SK-N-SH (cell line): ENCODE measurements around the gene ARFGAP1. TPM values are rescaled to one million over a fixed set of nuclear protein-coding genes. Genes with fewer than 3 reads are reported as not detected.

Experiments
- CTCF ChIA-PET: fragments of 300-600, 350-600 bp; formaldehyde crosslinking; extraction: SDS; loops from one replicate; lab custom pipeline; 2021; lab: Yijun Ruan, JAX
- POLR2A ChIA-PET: fragments of 350-600 bp; sonication (Branson Sonifier 250); formaldehyde crosslinking; extraction: SDS; loops from one replicate; lab custom pipeline; 2020; ENCODE audit warnings: antibody characterized with exemption, inconsistent platforms; lab: Yijun Ruan, JAX
- DNase-seq: peaks from one replicate; pipeline ENCODE4 v3.0.0; 2012
- H2AFZ ChIP-seq: fragments of 200-600 bp; sonication (generic); 2 replicates; pipeline ENCODE4 v1.8.1; 2016; ENCODE audit warnings: antibody characterized with exemption, mild to moderate bottlenecking, low read depth
- H3F3A ChIP-seq: fragments of 200-600 bp; sonication (generic); replicated peaks from 2 replicates; pipeline ENCODE3; 2016; ENCODE audit warnings: antibody characterized with exemption, mild to moderate bottlenecking; ENCODE audit not compliant: insufficient read depth
- H3K27ac ChIP-seq, 2 experiments: fragments of 200-500 bp in 1 of 2; fragments of 200-600 bp in 1 of 2; sonication (Bioruptor generic) in 1 of 2; sonication (generic), shearing (Covaris generic) in 1 of 2; 2 replicates each; pipeline versions ENCODE4 v1.5.1 to v1.6.1; 2014 to 2016; ENCODE audit warnings: low read depth in 2 of 2, inconsistent platforms in 1 of 2, low read length in 1 of 2, mild to moderate bottlenecking in 1 of 2, mixed read lengths in 1 of 2
- H3K27me3 ChIP-seq: fragments of 200-600 bp; sonication (generic), shearing (Covaris generic); 2 replicates; pipeline ENCODE4 v1.6.1; 2016; ENCODE audit warnings: mixed run types; ENCODE audit not compliant: insufficient read depth
- H3K36me3 ChIP-seq, 2 experiments: fragments of 200-500 bp in 1 of 2; fragments of 200-600 bp in 1 of 2; sonication (Bioruptor generic) in 1 of 2; sonication (generic) in 1 of 2; replicated peaks in 1 of 2; 2 replicates each; pipeline versions ENCODE3 to v1.5.1; 2014 to 2016; ENCODE audit warnings: low read length in 1 of 2, mild to moderate bottlenecking in 1 of 2; ENCODE audit not compliant: insufficient read depth in 2 of 2, control insufficient read depth in 1 of 2
- H3K4me1 ChIP-seq, 2 experiments: fragments of 200-500 bp in 1 of 2; fragments of 200-600 bp in 1 of 2; sonication (Bioruptor generic) in 1 of 2; sonication (generic), shearing (Covaris generic) in 1 of 2; 2 replicates each; pipeline versions ENCODE4 v1.5.1 to v1.6.1; 2014 to 2016; ENCODE audit warnings: low read depth in 1 of 2, low read length in 1 of 2, mixed run types in 1 of 2; ENCODE audit not compliant: insufficient read depth in 2 of 2, control insufficient read depth in 1 of 2
- H3K4me2 ChIP-seq: fragments of 200-600 bp; sonication (generic), shearing (Covaris generic); 2 replicates; pipeline ENCODE4 v1.6.1; 2017; ENCODE audit warnings: mixed run types
- H3K4me3 ChIP-seq, 2 experiments: fragments of 200-500 bp in 1 of 2; fragments of 200-600 bp in 1 of 2; sonication (Bioruptor generic) in 1 of 2; sonication (generic), shearing (Covaris generic) in 1 of 2; 2 replicates each; pipeline versions ENCODE4 v1.5.1 to v1.8.1; 2014 to 2016; ENCODE audit warnings: low read depth in 2 of 2, inconsistent platforms in 1 of 2, low read length in 1 of 2, mild to moderate bottlenecking in 1 of 2, mixed read lengths in 1 of 2, moderate library complexity in 1 of 2
- H3K79me2 ChIP-seq: fragments of 200-600 bp; sonication (generic); 2 replicates; pipeline ENCODE4 v1.8.1; 2017; ENCODE audit warnings: mild to moderate bottlenecking; ENCODE audit not compliant: insufficient read depth
- H3K9ac ChIP-seq: fragments of 200-600 bp; sonication (generic); 2 replicates; pipeline ENCODE4 v1.6.1; 2017; ENCODE audit warnings: mixed run types
- H3K9me2 ChIP-seq: fragments of 200-600 bp; sonication (generic); 2 replicates; pipeline ENCODE4 v1.6.1; 2017; ENCODE audit warnings: mixed run types
- H3K9me3 ChIP-seq: fragments of 200-600 bp; sonication (generic); 2 replicates; pipeline ENCODE4 v1.6.1; 2017; ENCODE audit warnings: mixed run types, mild to moderate bottlenecking, moderate library complexity
- H4K20me1 ChIP-seq: fragments of 200-600 bp; sonication (generic); 2 replicates; pipeline ENCODE4 v1.6.1; 2017; ENCODE audit warnings: mild to moderate bottlenecking, mixed run types; ENCODE audit not compliant: insufficient read depth
- EP300 ChIP-seq, 2 experiments: IDR thresholded peaks; 2 replicates each; pipeline versions ENCODE4 v1.4.0 to v1.6.1; 2012; ENCODE audit warnings: borderline replicate concordance in 1 of 2, low read depth in 1 of 2, low read length in 1 of 2
- FOSL2 ChIP-seq: IDR thresholded peaks from 2 replicates; pipeline ENCODE4 v1.4.0; 2012; ENCODE audit warnings: low read depth, mild to moderate bottlenecking, moderate library complexity, borderline replicate concordance
- FOXM1 ChIP-seq: IDR thresholded peaks from 2 replicates; pipeline ENCODE4 v1.4.0; 2012; ENCODE audit warnings: low read depth, mild to moderate bottlenecking
- GATA2 ChIP-seq: sonication (generic); formaldehyde crosslinking; IDR thresholded peaks from 2 replicates; pipeline ENCODE4 v1.5.0; 2020; ENCODE audit warnings: mild to moderate bottlenecking, missing genetic modification reagents
- MXI1 ChIP-seq: IDR thresholded peaks from 2 replicates; pipeline ENCODE4 v1.6.1; 2012; ENCODE audit warnings: mild to moderate bottlenecking, low read depth, low read length, improper control_type of control experiment
- POLR2AphosphoS5 ChIP-seq: IDR thresholded peaks from 2 replicates; pipeline ENCODE4 v1.6.1; 2012; ENCODE audit warnings: low read depth, low read length
- SIN3A ChIP-seq: IDR thresholded peaks from 2 replicates; pipeline ENCODE4 v1.6.1; 2012; ENCODE audit warnings: low read depth, mild to moderate bottlenecking, low read length, moderate library complexity, borderline replicate concordance
- TAF1 ChIP-seq: IDR thresholded peaks from 2 replicates; pipeline ENCODE4 v1.6.1; 2012; ENCODE audit warnings: low read depth, mild to moderate bottlenecking, low read length, moderate library complexity, borderline replicate concordance
- WGBS: methylation state at CpG from one replicate; pipeline ENCODE4 v1.1.6; 2017; ENCODE audit warnings: low lambda C conversion rate; 5-methylcytosine and 5-hydroxymethylcytosine counted together
- polyA plus RNA-seq, 3 experiments: library from polyadenylated mRNA; depleted of rRNA; stranded (reverse); fragments of >200 nt; gene quantifications; 2 replicates each; pipeline ENCODE4 v1.2.3, GENCODE V29; 2012
- TF ChIP-seq, protein P1 (sequence below): IDR thresholded peaks from 2 replicates; pipeline ENCODE4 v1.6.1; 2012; ENCODE audit warnings: mild to moderate bottlenecking, low read depth, low read length, moderate library complexity
- TF ChIP-seq, protein P2 (sequence below): fragments of 150-350 bp; IDR thresholded peaks from 2 replicates; pipeline ENCODE4 v1.6.1; 2016; ENCODE audit warnings: mild to moderate bottlenecking, low read depth, low read length
- TF ChIP-seq, protein P3 (sequence below): IDR thresholded peaks from 2 replicates; pipeline ENCODE4 v1.4.0; 2012; ENCODE audit warnings: low read depth

ARFGAP1 gene
- polyA plus RNA-seq, 1 of the 3 experiments (the other 2 are of a cell fraction) = 72.7 TPM

DNA sequence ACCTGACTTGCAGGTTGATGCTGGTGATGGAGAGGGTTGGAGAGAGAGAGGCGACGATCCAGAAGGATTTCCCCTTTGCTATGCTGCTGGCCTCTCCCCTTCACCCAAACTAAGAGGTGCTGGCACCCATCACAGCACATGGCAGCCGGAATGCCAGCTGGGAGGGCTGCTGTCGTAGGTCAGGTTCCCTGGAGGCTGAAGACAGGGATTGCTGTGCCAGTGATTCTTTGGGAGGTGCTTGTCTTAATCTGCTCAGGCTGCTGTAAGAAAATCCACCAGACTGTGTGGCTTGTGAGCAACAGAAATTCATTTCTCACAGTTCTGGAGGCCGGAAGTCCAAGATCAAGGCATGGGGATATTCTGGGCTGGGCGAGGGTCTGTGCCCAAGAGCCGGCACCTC, 4.4 kb upstream of the ARFGAP1 start:
- peaks cover 0 to 6% of the 10 kb centered on the region in 2 experiments; a peak in 2 of 4 replicates for H3K4me1 ChIP-seq
- 70% methylated on average over 2 of the region's 7 CpGs for WGBS
- CTCF ChIA-PET = interaction anchor here (0.9 to 1.6 kb wide), 2 partner anchors 45 to 114 kb away, joined by 3 to 6 read pairs; no protein-coding TSS in a partner anchor

More for the DNA sequence above, 4.4 kb upstream of the ARFGAP1 start:
- Histone ChIP-seq H3F3A (no peaks in the 10 kb centered on the region), H3K36me3 (no peaks in the 10 kb centered on the region), H2AFZ (no peak overlapping the region)
- POLR2A ChIA-PET = no interaction called here
- no peak for DNase-seq
- TF ChIP-seq FOXM1 (no peak), TAF1 (no peak), EP300 (IDR thresholded peaks at IDR 0.05; ENCODE audit: borderline replicate concordance in 1 of 2, low read depth in 1 of 2, low read length in 1 of 2) (no peak), POLR2AphosphoS5 (no peak), FOSL2 (no peak), MXI1 (no peak), GATA2 (CRISPR knock-in tag) (no peak), SIN3A (no peak)
- TF ChIP-seq, protein P1, sequence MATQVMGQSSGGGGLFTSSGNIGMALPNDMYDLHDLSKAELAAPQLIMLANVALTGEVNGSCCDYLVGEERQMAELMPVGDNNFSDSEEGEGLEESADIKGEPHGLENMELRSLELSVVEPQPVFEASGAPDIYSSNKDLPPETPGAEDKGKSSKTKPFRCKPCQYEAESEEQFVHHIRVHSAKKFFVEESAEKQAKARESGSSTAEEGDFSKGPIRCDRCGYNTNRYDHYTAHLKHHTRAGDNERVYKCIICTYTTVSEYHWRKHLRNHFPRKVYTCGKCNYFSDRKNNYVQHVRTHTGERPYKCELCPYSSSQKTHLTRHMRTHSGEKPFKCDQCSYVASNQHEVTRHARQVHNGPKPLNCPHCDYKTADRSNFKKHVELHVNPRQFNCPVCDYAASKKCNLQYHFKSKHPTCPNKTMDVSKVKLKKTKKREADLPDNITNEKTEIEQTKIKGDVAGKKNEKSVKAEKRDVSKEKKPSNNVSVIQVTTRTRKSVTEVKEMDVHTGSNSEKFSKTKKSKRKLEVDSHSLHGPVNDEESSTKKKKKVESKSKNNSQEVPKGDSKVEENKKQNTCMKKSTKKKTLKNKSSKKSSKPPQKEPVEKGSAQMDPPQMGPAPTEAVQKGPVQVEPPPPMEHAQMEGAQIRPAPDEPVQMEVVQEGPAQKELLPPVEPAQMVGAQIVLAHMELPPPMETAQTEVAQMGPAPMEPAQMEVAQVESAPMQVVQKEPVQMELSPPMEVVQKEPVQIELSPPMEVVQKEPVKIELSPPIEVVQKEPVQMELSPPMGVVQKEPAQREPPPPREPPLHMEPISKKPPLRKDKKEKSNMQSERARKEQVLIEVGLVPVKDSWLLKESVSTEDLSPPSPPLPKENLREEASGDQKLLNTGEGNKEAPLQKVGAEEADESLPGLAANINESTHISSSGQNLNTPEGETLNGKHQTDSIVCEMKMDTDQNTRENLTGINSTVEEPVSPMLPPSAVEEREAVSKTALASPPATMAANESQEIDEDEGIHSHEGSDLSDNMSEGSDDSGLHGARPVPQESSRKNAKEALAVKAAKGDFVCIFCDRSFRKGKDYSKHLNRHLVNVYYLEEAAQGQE = no peak
- TF ChIP-seq, protein P2, sequence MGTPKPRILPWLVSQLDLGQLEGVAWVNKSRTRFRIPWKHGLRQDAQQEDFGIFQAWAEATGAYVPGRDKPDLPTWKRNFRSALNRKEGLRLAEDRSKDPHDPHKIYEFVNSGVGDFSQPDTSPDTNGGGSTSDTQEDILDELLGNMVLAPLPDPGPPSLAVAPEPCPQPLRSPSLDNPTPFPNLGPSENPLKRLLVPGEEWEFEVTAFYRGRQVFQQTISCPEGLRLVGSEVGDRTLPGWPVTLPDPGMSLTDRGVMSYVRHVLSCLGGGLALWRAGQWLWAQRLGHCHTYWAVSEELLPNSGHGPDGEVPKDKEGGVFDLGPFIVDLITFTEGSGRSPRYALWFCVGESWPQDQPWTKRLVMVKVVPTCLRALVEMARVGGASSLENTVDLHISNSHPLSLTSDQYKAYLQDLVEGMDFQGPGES = no peak
- TF ChIP-seq, protein P3, sequence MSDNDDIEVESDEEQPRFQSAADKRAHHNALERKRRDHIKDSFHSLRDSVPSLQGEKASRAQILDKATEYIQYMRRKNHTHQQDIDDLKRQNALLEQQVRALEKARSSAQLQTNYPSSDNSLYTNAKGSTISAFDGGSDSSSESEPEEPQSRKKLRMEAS = no peak
- TF ChIP-seq, all 33 proteins: peak for 0
- Histone ChIP-seq H3K4me3 (no peak overlapping the region), H3K79me2 (peaks cover 6% of the 10 kb centered on the region), H3K9me2 (no peaks in the 10 kb centered on the region), H4K20me1 (no peaks in the 10 kb centered on the region), H3K9me3 (no peaks in the 10 kb centered on the region), H3K27me3 (no peaks in the 10 kb centered on the region; the same call in 1 of the 2 replicates), H3K4me2 (no peak overlapping the region), H3K27ac (no peak overlapping the region), H3K9ac (no peak overlapping the region)
